HG03097 (cell line): ENCODE results near the gene LRIT1.

Experiments used
- ATAC-seq: cut with Tn5 transposase; IDR thresholded peaks from one replicate; pipeline ENCODE4 v1.9.1; 2021; ENCODE audit not compliant: unreplicated experiment, low FRiP score

Gene LRIT1

GRCh38 chr10:84195044-84195830, 46.1 kb downstream of the LRIT1 start:
- ATAC-seq: no peak

GRCh38 chr10:84194424-84195043, 46.8 kb downstream of the LRIT1 start, which contains the start of gene CDHR1:
CDHR1 (plus strand) TSS chr10:84194537; CDS start chr10:84194761, 224 bp downstream.
- ATAC-seq: peak; percentile 62

GRCh38 chr10:84193846-84194423, 47.4 kb downstream of the LRIT1 start:
- ATAC-seq: no peak

GRCh38 chr10:84193327-84193726, 48.0 kb downstream of the LRIT1 start:
- no peak for ATAC-seq

- no peak for ATAC-seq
Observed at GRCh38 chr10:84191106-84191505, 50.2 kb downstream of the LRIT1 start.

- ATAC-seq: no peak
Observed at GRCh38 chr10:84190621-84191020, 50.7 kb downstream of the LRIT1 start.

- ATAC-seq: no peak
Observed at GRCh38 chr10:84188815-84189214, 52.5 kb downstream of the LRIT1 start.

GRCh38 chr10:84185526-84186175, 55.7 kb downstream of the LRIT1 start:
- ATAC-seq: no peak

- no peak for ATAC-seq
Observed at GRCh38 chr10:84184517-84184916, 56.8 kb downstream of the LRIT1 start.

- ATAC-seq: no peak
Observed at GRCh38 chr10:84181631-84182030, 59.7 kb downstream of the LRIT1 start.
